ENCODE data around the gene PRR33.

Gene PRR33

GRCh38 chr11:1890856-1891830, 552 bp downstream of the PRR33 start:
- H2AFZ ChIP-seq (ENCODE audit: low read length) = no peak overlapping the region
- H3F3A ChIP-seq (ENCODE audit: low read depth) = no peaks in the 10 kb centered on the region
- H3K9me2 ChIP-seq (replicated peaks; ENCODE audit: low read depth, low read length) = no peaks in the 10 kb centered on the region
- peaks cover 54% of the 10 kb centered on the region for H3K79me2 ChIP-seq (ENCODE audit: insufficient read depth, low read length)
- peaks cover 8% of the 10 kb centered on the region for H4K20me1 ChIP-seq (ENCODE audit: insufficient read depth, low read length, poor library complexity, severe bottlenecking)
- TF ChIP-seq EZH2phosphoT487 (IDR thresholded peaks at IDR 0.05; ENCODE audit: borderline replicate concordance) = no peak
- TF ChIP-seq, protein P1, sequence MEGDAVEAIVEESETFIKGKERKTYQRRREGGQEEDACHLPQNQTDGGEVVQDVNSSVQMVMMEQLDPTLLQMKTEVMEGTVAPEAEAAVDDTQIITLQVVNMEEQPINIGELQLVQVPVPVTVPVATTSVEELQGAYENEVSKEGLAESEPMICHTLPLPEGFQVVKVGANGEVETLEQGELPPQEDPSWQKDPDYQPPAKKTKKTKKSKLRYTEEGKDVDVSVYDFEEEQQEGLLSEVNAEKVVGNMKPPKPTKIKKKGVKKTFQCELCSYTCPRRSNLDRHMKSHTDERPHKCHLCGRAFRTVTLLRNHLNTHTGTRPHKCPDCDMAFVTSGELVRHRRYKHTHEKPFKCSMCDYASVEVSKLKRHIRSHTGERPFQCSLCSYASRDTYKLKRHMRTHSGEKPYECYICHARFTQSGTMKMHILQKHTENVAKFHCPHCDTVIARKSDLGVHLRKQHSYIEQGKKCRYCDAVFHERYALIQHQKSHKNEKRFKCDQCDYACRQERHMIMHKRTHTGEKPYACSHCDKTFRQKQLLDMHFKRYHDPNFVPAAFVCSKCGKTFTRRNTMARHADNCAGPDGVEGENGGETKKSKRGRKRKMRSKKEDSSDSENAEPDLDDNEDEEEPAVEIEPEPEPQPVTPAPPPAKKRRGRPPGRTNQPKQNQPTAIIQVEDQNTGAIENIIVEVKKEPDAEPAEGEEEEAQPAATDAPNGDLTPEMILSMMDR (conservative IDR thresholded peaks at IDR 0.05; ENCODE audit: low read length) = no peak
- H3K9me3 ChIP-seq (ENCODE audit: insufficient read depth, low read depth, low read length) = no peaks in the 10 kb centered on the region
- H3K27me3 ChIP-seq (ENCODE audit: insufficient read depth, low read length, poor library complexity, severe bottlenecking) = peaks cover 7% of the 10 kb centered on the region
- peaks cover 6% of the 10 kb centered on the region for H3K36me3 ChIP-seq (ENCODE audit: insufficient read depth, low read length)
- peak overlapping the region; percentile 71 for H3K4me2 ChIP-seq (ENCODE audit: low read depth, low read length, poor library complexity, severe bottlenecking)
- peaks cover 17% of the 10 kb centered on the region for H3K4me1 ChIP-seq (ENCODE audit: insufficient read depth, low read length, poor library complexity, severe bottlenecking)
- H3K9ac ChIP-seq (ENCODE audit: low read depth, low read length, poor library complexity, severe bottlenecking) = peak overlapping the region; percentile 100
- H3K4me3 ChIP-seq (ENCODE audit: low read length, poor library complexity, severe bottlenecking) = peak overlapping the region; percentile 97

- H3K9ac ChIP-seq (ENCODE audit: low read depth, low read length, poor library complexity, severe bottlenecking) = peak overlapping the region; percentile 100
- no peaks in the 10 kb centered on the region for H3F3A ChIP-seq (ENCODE audit: low read depth)
- H3K9me2 ChIP-seq (replicated peaks; ENCODE audit: low read depth, low read length) = no peaks in the 10 kb centered on the region
- peaks cover 16% of the 10 kb centered on the region for H3K36me3 ChIP-seq (ENCODE audit: insufficient read depth, low read length)
- H3K79me2 ChIP-seq (ENCODE audit: insufficient read depth, low read length) = peaks cover 54% of the 10 kb centered on the region
- H3K27me3 ChIP-seq (ENCODE audit: insufficient read depth, low read length, poor library complexity, severe bottlenecking) = peaks cover 7% of the 10 kb centered on the region
- no peak overlapping the region for H2AFZ ChIP-seq (ENCODE audit: low read length)
- H3K4me1 ChIP-seq (ENCODE audit: insufficient read depth, low read length, poor library complexity, severe bottlenecking) = peaks cover 17% of the 10 kb centered on the region
- H4K20me1 ChIP-seq (ENCODE audit: insufficient read depth, low read length, poor library complexity, severe bottlenecking) = peaks cover 8% of the 10 kb centered on the region
- H3K4me3 ChIP-seq (ENCODE audit: low read length, poor library complexity, severe bottlenecking) = peak overlapping the region; percentile 97
- no peaks in the 10 kb centered on the region for H3K9me3 ChIP-seq (ENCODE audit: insufficient read depth, low read depth, low read length)
- H3K4me2 ChIP-seq (ENCODE audit: low read depth, low read length, poor library complexity, severe bottlenecking) = peak overlapping the region; percentile 71
- no peak for TF ChIP-seq EZH2phosphoT487 (IDR thresholded peaks at IDR 0.05; ENCODE audit: borderline replicate concordance)
- TF ChIP-seq, protein P1 (conservative IDR thresholded peaks at IDR 0.05; ENCODE audit: low read length) = 0 out of 2 replicates have a peak, but pooled peaks have one; percentile 22
These were observed 1.5 kb downstream of the PRR33 start for GRCh38 chr11:1889941-1890855.

DNA sequence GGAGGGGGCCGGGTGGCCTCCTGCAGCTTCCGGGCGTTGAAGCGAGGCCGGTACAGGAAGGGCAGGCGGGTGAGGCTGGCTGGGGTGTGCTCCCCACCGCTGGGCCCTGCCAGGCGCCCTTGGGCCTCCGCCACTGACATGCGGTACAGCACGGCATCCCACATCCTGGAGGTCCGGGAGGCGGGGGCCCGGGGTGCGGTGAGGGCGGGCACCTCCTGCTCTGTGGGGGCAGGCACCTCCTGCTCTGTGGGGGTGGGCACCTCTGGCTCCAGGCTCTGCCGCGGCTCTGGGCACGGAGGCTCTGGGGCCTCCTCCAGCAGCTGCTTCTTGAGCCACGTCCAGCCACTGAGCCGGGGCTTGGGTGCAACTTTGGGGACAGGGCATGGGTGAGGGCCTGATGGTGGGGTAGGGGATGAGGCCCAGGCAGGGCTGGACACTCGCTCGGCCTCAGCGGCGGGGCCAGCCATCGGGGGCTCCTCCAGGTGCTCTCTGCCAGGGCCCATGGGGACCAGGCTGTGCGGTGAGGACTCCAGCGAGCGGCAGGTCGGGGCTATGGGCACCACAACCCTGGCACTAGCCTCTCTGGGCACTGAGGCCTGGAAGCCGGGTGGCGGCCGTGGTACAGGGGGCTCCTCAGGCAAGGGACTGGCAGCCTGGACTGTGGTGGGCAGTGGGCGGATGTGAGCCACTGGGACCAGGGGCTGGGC, 2.3 kb downstream of the PRR33 start:
- Histone ChIP-seq H3K4me2 (ENCODE audit: low read depth, low read length, poor library complexity, severe bottlenecking) (peak overlapping the region; percentile 96), H3K9ac (ENCODE audit: low read depth, low read length, poor library complexity, severe bottlenecking) (peak overlapping the region; percentile 100), H3K27me3 (ENCODE audit: insufficient read depth, low read length, poor library complexity, severe bottlenecking) (peaks cover 7% of the 10 kb centered on the region), H3K9me2 (replicated peaks; ENCODE audit: low read depth, low read length) (no peaks in the 10 kb centered on the region), H3K36me3 (ENCODE audit: insufficient read depth, low read length) (peaks cover 24% of the 10 kb centered on the region), H2AFZ (ENCODE audit: low read length) (no peak overlapping the region), H3K4me1 (ENCODE audit: insufficient read depth, low read length, poor library complexity, severe bottlenecking) (peaks cover 17% of the 10 kb centered on the region), H4K20me1 (ENCODE audit: insufficient read depth, low read length, poor library complexity, severe bottlenecking) (peaks cover 8% of the 10 kb centered on the region), H3K79me2 (ENCODE audit: insufficient read depth, low read length) (peaks cover 54% of the 10 kb centered on the region), H3F3A (ENCODE audit: low read depth) (no peaks in the 10 kb centered on the region), H3K4me3 (ENCODE audit: low read length, poor library complexity, severe bottlenecking) (peak overlapping the region; percentile 97), H3K9me3 (ENCODE audit: insufficient read depth, low read depth, low read length) (no peaks in the 10 kb centered on the region)
- TF ChIP-seq, protein P1 (conservative IDR thresholded peaks at IDR 0.05; ENCODE audit: low read length) = no peak
- TF ChIP-seq EZH2phosphoT487 (IDR thresholded peaks at IDR 0.05; ENCODE audit: borderline replicate concordance) = no peak
